Smooth muscle cell (in vitro differentiated cells): ENCODE measurements around the gene ASMT. TPM values are rescaled to one million over a fixed set of nuclear protein-coding genes. Genes with fewer than 3 reads are reported as not detected.

Experiments used
- DNase-seq: peaks from one replicate; lab custom pipeline; 2025; ENCODE audit not compliant: unreplicated experiment; lab: John Stamatoyannopoulos, UW
- H2AFZ ChIP-seq: fragments of 200-600 bp; sonication (generic); 2 replicates; pipeline ENCODE4 v1.6.0; 2016; ENCODE audit warnings: antibody characterized with exemption, low read depth, mild to moderate bottlenecking
- H3F3A ChIP-seq: fragments of 200-600 bp; sonication (generic); 2 replicates; pipeline ENCODE4 v1.6.0; 2017; ENCODE audit warnings: antibody characterized with exemption, low read depth
- H3K27ac ChIP-seq: fragments of 200-600 bp; sonication (generic); 2 replicates; pipeline ENCODE4 v1.5.1; 2016; ENCODE audit warnings: low read depth, mild to moderate bottlenecking
- H3K27me3 ChIP-seq: fragments of 200-600 bp; sonication (generic); 2 replicates; pipeline ENCODE4 v1.6.1; 2016; ENCODE audit warnings: low read depth, mild to moderate bottlenecking
- H3K36me3 ChIP-seq: fragments of 200-600 bp; sonication (generic); 2 replicates; pipeline ENCODE4 v1.5.1; 2016; ENCODE audit warnings: low read depth
- H3K4me1 ChIP-seq: fragments of 200-600 bp; sonication (generic); 2 replicates; pipeline ENCODE4 v1.5.1; 2016; ENCODE audit warnings: low read depth
- H3K4me2 ChIP-seq: fragments of 200-600 bp; sonication (generic); 2 replicates; pipeline ENCODE4 v1.6.0; 2016; ENCODE audit warnings: mild to moderate bottlenecking
- H3K4me3 ChIP-seq: fragments of 200-600 bp; sonication (generic); 2 replicates; pipeline ENCODE4 v1.5.1; 2016; ENCODE audit warnings: mild to moderate bottlenecking
- H3K79me2 ChIP-seq: fragments of 200-600 bp; sonication (generic); 2 replicates; pipeline ENCODE4 v1.6.0; 2016; ENCODE audit warnings: low read depth, mild to moderate bottlenecking
- H3K9ac ChIP-seq: fragments of 200-600 bp; sonication (generic); 2 replicates; pipeline ENCODE4 v1.6.0; 2016; ENCODE audit warnings: low read depth
- H3K9me3 ChIP-seq: fragments of 200-600 bp; sonication (generic); replicated peaks from 2 replicates; pipeline ENCODE4 v1.5.1; 2016; ENCODE audit warnings: low read depth
- H4K20me1 ChIP-seq: fragments of 200-600 bp; sonication (generic); 2 replicates; pipeline ENCODE4 v1.6.0; 2016; ENCODE audit warnings: low read depth
- WGBS: methylation state at CpG from one replicate; pipeline ENCODE4 v1.1.7; 2016; ENCODE audit warnings: low lambda C conversion rate; 5-methylcytosine and 5-hydroxymethylcytosine counted together
- polyA plus RNA-seq: library from polyadenylated mRNA; unstranded; fragments of >200 nt; fragmentation: Nextera tagmentation; extraction: Ambion mirVana; gene quantifications from 2 replicates; pipeline ENCODE4 v1.2.1, GENCODE V29; 2016
- total RNA-seq: library from RNA; depleted of rRNA; stranded (reverse); fragments of >200 nt; gene quantifications from 2 replicates; pipeline ENCODE4 v1.2.3, GENCODE V29; 2014
- TF ChIP-seq, protein P1 (sequence below): fragments of 200-600 bp; sonication (generic); IDR thresholded peaks from 2 replicates; pipeline ENCODE4 v1.5.1; 2017; ENCODE audit warnings: borderline replicate concordance, mild to moderate bottlenecking, antibody characterized with exemption; ENCODE audit not compliant: insufficient read depth, poor library complexity, severe bottlenecking

The ASMT gene
- total and polyA plus RNA-seq, 2 experiments from 2014 or later, result 0.41 TPM; not detected in 1

DNA sequence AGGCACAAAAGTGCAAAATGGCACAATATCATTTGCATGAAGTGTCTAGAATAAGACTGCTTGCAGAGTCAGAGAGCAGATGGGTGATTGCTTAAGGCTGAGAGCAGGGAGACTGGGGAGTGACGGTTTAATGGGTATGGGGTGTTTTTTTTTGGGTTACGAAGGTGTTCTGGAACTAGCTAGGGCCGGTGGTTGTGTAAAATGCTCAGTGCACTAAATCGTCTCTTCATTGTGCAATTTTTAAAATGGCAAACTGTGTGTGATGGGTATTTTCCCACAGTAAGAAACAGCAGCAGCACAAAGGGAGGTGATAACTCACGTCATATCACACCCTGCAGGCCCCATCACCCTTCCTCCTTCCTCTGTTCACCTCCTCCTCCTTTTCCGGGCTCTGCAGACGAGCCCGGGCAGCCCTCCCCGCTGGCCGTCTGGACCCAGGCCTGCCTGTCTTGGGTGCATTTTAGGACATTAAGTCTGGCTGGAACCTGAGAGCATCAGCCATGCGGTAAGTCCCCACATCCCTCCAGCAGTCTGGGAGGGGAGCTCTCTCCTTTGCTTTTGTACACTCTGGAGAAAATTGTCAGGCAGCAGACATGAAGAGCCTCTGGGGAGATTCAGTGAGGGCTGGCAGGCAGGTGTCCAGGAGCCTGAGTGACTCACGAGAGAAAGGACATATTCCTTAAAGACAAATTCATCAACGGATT lies 42.7 kb downstream of the ASMT start:
- Histone ChIP-seq H3K79me2 (no peaks in the 10 kb centered on the region), H3K4me2 (no peak overlapping the region), H3K4me3 (no peak overlapping the region), H3K36me3 (no peaks in the 10 kb centered on the region), H3K4me1 (peaks cover 3% of the 10 kb centered on the region), H3K9me3 (no peaks in the 10 kb centered on the region), H2AFZ (peak overlapping the region; percentile 44), H3K9ac (no peak overlapping the region), H4K20me1 (no peaks in the 10 kb centered on the region), H3K27me3 (no peaks in the 10 kb centered on the region), H3F3A (no peaks in the 10 kb centered on the region), H3K27ac (no peak overlapping the region)
- WGBS, result 38% methylated on average over 13 of the region's 13 CpGs
- TF ChIP-seq, protein P1, sequence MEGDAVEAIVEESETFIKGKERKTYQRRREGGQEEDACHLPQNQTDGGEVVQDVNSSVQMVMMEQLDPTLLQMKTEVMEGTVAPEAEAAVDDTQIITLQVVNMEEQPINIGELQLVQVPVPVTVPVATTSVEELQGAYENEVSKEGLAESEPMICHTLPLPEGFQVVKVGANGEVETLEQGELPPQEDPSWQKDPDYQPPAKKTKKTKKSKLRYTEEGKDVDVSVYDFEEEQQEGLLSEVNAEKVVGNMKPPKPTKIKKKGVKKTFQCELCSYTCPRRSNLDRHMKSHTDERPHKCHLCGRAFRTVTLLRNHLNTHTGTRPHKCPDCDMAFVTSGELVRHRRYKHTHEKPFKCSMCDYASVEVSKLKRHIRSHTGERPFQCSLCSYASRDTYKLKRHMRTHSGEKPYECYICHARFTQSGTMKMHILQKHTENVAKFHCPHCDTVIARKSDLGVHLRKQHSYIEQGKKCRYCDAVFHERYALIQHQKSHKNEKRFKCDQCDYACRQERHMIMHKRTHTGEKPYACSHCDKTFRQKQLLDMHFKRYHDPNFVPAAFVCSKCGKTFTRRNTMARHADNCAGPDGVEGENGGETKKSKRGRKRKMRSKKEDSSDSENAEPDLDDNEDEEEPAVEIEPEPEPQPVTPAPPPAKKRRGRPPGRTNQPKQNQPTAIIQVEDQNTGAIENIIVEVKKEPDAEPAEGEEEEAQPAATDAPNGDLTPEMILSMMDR, result no peak
- DNase-seq, result no peak

DNA sequence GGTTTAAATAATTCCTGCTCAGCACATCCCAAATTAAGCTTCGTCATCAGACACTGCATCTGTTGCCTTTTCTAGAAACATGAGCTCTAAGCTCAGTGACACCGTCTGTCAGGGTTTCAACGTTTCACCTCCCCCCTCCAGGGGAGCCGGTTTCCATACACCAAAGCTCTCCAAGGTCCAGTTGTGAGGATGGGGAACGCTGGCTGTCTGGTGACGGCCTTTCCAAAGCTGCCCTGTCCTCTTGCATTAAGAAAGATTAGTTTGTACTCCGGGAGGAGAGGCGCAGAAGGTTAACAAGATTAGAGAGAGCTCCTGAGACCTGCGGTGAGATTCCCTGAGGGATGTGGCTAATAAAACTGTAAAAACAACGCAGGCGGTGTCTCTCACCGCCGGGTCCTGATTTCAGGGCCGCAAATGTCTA lies 43.2 kb downstream of the ASMT start:
- Histone ChIP-seq H3F3A (no peaks in the 10 kb centered on the region), H3K4me2 (no peak overlapping the region), H3K27me3 (no peaks in the 10 kb centered on the region), H3K79me2 (no peaks in the 10 kb centered on the region), H3K9ac (no peak overlapping the region), H3K9me3 (no peaks in the 10 kb centered on the region), H3K4me1 (peaks cover 3% of the 10 kb centered on the region), H2AFZ (peak overlapping the region; percentile 37), H3K27ac (no peak overlapping the region), H3K36me3 (no peaks in the 10 kb centered on the region), H4K20me1 (no peaks in the 10 kb centered on the region), H3K4me3 (no peak overlapping the region)
- no peak for DNase-seq
- TF ChIP-seq, protein P1, result no peak
- 53% methylated on average over 14 of the region's 14 CpGs for WGBS

DNA sequence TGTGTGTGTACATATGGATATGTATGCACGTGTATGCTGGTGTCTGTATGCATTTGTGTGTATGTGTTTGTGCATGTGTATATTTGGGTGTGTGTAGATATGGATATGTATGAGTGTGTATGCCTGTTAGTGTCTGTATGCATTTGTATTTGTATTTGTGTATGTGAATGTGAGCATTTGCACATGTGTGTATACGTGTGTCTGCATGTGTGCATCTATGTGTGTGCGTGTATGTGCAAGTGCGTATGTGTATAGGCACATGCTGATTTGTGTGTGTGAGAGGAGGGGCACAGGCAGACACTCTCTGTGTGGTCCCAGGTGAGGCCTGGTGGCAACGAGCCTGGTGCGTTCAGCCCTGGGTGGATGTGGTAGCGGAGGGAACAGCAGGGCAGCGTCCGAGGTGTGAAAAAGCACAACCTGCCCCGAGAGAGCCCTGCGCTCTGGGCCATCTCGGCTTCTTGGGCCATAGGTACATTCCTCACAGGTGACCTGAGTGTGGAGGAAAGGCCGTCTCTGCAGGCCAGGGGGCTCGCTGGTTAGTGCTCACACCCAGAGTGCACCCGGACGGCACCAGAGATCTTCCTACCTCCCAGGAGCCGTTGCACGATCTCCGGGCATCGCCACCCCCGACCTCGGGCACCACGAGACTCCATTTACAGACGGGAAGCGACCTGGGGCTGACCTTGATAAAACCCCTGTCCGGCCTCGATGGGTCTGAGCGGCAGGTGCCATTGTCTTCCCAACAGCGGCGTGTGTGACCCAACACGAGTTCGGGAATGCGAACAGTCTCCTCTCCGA lies 45.0 kb downstream of the ASMT start:
- Histone ChIP-seq H4K20me1 (no peaks in the 10 kb centered on the region), H3K9ac (no peak overlapping the region), H2AFZ (no peak overlapping the region), H3K36me3 (no peaks in the 10 kb centered on the region), H3K79me2 (no peaks in the 10 kb centered on the region), H3F3A (no peaks in the 10 kb centered on the region), H3K27ac (no peak overlapping the region), H3K4me1 (peaks cover 3% of the 10 kb centered on the region), H3K9me3 (no peaks in the 10 kb centered on the region), H3K27me3 (no peaks in the 10 kb centered on the region), H3K4me2 (no peak overlapping the region), H3K4me3 (no peak overlapping the region)
- 94% methylated on average over 34 of the region's 34 CpGs for WGBS
- no peak for DNase-seq
- TF ChIP-seq, protein P1, result no peak
